ENCODE measurements around the gene PHRF1. TPM values are rescaled to one million over a fixed set of nuclear protein-coding genes. Genes with fewer than 3 reads are reported as not detected.

The PHRF1 gene
- total and polyA plus RNA-seq, 2 donors (not counting 3 experiments of a cell fraction or from before 2014, with no cell fraction given) = 14.2 to 39.4 TPM

DNA sequence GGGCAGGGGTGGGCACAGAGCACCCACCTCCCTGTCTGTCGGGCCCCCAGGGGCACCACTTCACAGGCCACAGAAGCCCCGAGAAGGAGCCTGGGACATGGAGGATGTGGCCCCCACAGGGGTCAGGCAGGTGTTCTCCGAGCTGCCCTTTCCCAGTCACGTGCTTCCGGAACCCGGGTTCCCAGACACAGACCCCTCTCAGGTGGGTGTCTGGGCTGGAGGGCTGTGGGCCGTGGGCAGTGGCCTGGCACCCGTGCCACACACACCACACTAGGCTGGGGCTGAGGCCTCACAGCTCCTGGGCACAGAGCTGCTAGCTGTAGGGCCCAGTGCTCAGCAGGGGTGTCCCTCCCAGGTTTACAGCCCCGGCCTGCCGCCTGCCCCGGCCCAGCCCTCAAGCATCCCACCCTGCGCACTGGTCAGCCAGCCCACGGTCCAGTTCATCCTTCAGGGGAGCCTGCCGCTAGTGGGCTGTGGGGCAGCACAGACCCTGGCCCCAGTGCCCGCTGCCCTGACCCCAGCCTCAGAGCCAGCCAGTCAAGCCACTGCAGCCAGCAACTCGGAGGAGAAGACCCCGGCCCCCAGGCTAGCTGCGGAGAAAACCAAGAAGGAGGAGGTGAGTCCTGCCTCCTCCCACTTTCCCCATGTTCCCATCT lies 34.0 kb downstream of the PHRF1 start:
- no peak overlapping the region for H3K4me2 ChIP-seq (ENCODE audit: insufficient read depth, low read length)
- H2AFZ ChIP-seq (ENCODE audit: low read depth, low read length) = no peak overlapping the region
- peaks cover 14 to 67% of the 10 kb centered on the region in 2 experiments for H3K36me3 ChIP-seq (ENCODE audit: control insufficient read depth in 2 of 2, extremely low read depth in 1 of 2, insufficient read depth in 2 of 2, low read length in 2 of 2)
- TF ChIP-seq POLR2A (IDR thresholded peaks at IDR 0.05; ENCODE audit: low read depth, low read length) = no peak
- no peak for TF ChIP-seq FOS (IDR thresholded peaks at IDR 0.05; ENCODE audit: borderline replicate concordance, insufficient read depth, low read length)
- no peaks in the 10 kb centered on the region for H3K9me3 ChIP-seq (replicated peaks; ENCODE audit: control insufficient read depth, insufficient read depth, low read length)
- no peak for FAIRE-seq
- H3K9ac ChIP-seq (replicated peaks; ENCODE audit: extremely low read depth, insufficient read depth, low read length) = no peak overlapping the region
- H3K9me1 ChIP-seq (replicated peaks; ENCODE audit: control insufficient read depth, extremely low read depth, insufficient read depth, low read length) = no peaks in the 10 kb centered on the region
- no peak overlapping the region for H3K4me3 ChIP-seq (replicated peaks in 1 of 3; ENCODE audit: insufficient read depth in 1 of 3, low read depth in 1 of 3, low read length in 3 of 3)
- H3K79me2 ChIP-seq (ENCODE audit: control insufficient read depth, insufficient read depth, low read length) = no peaks in the 10 kb centered on the region
- ChIA-PET CTCF (no interaction called here), POLR2A (no interaction called here)
- dilution Hi-C loops (cut with MboI; ENCODE audit: extremely low pct_ligation_motif_present, low sequenced_read_pairs) = no loop called here
- intact Hi-C loops (cut with micrococcal nuclease) = loop anchor here (5.0 kb wide), 1 partner anchor 33 kb away; the partner anchor contains the start of gene PHRF1
- no peaks in the 10 kb centered on the region for H4K20me1 ChIP-seq (replicated peaks; ENCODE audit: control insufficient read depth, extremely low read depth, insufficient read depth, low read length)
- peaks cover 5% of the 10 kb centered on the region for H3K4me1 ChIP-seq (ENCODE audit: control insufficient read depth, extremely low read depth, insufficient read depth, low read length)
- no peak overlapping the region for H3K27ac ChIP-seq (ENCODE audit: insufficient read depth, low read depth, low read length)
- DNase-seq (ENCODE audit: low read depth, low spot score) = no peak
- no peaks in the 10 kb centered on the region for H3K27me3 ChIP-seq (ENCODE audit: control insufficient read depth in 2 of 2, insufficient read depth in 2 of 2, low read length in 2 of 2)
- BruUV-seq (replicated peaks) = no TSS peak

DNA sequence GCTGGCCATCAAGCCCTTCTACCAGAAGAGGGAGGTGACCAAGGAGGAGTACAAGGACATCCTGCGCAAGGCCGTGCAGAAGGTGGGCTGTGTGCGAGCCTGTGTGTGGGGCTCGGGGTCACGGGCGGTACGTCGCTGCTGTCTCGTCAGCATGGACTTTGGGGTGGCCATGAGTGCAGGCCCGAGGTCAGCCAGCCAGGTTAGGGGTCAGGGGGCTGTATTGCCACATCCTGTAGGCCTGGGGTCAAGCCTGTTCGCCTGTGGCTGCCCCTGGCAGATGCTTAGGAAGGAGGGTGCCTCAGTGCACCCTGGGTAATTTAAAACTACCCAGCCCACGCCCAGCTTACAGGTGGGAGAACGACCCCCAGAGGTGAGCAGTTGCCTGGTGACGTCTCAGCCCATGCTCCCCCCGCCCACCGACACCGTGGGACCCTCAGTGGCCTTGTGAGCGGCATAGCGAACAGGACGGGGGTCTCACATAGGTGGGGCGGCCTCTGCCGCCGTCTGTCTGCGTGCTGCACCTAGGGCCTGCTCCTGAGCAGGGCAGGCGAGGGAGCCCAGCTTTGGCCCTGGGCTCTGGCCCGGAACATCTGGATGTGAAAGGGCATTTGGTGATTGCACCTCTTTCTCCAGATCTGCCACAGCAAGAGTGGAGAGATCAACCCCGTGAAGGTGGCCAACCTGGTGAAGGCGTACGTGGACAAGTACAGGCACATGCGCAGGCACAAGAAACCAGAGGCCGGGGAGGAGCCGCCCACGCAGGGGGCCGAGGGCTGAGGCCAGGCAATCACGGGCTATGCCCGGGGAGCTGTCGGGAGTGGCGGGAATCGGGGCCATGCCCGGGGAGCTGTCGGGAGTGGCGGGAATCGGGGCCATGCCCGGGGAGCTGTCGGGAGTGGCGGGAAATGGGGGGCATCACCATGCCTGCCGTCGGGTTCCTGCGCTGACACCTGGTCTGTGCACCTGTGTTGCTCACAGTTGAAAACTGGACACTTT lies 35.0 kb downstream of the PHRF1 start:
- CTCF ChIA-PET = no interaction called here
- Histone ChIP-seq H3K27me3 (ENCODE audit: control insufficient read depth in 2 of 2, insufficient read depth in 2 of 2, low read length in 2 of 2) (no peaks in the 10 kb centered on the region), H3K9me3 (replicated peaks; ENCODE audit: control insufficient read depth, insufficient read depth, low read length) (no peaks in the 10 kb centered on the region), H4K20me1 (replicated peaks; ENCODE audit: control insufficient read depth, extremely low read depth, insufficient read depth, low read length) (no peaks in the 10 kb centered on the region), H3K79me2 (ENCODE audit: control insufficient read depth, insufficient read depth, low read length) (no peaks in the 10 kb centered on the region), H2AFZ (ENCODE audit: low read depth, low read length) (no peak overlapping the region), H3K4me3 (replicated peaks in 1 of 3; ENCODE audit: insufficient read depth in 1 of 3, low read depth in 1 of 3, low read length in 3 of 3) (no peak overlapping the region), H3K4me2 (ENCODE audit: insufficient read depth, low read length) (no peak overlapping the region), H3K36me3 (ENCODE audit: control insufficient read depth in 2 of 2, extremely low read depth in 1 of 2, insufficient read depth in 2 of 2, low read length in 2 of 2) (peaks cover 12 to 58% of the 10 kb centered on the region in 2 experiments), H3K9ac (replicated peaks; ENCODE audit: extremely low read depth, insufficient read depth, low read length) (no peak overlapping the region), H3K27ac (ENCODE audit: insufficient read depth, low read depth, low read length) (no peak overlapping the region), H3K9me1 (replicated peaks; ENCODE audit: control insufficient read depth, extremely low read depth, insufficient read depth, low read length) (no peaks in the 10 kb centered on the region), H3K4me1 (ENCODE audit: control insufficient read depth, extremely low read depth, insufficient read depth, low read length) (peaks cover 6% of the 10 kb centered on the region)
- TSS peak; percentile 20 for BruUV-seq (replicated peaks)
- no peak for DNase-seq (ENCODE audit: low read depth, low spot score)
- dilution Hi-C loops (cut with MboI; ENCODE audit: extremely low pct_ligation_motif_present, low sequenced_read_pairs) (no loop called here), intact Hi-C loops (cut with micrococcal nuclease) (loop anchor here (5.0 kb wide), 1 partner anchor 34 kb away; the partner anchor contains the start of gene PHRF1)
- no peak for FAIRE-seq
- POLR2A ChIA-PET = no interaction called here
- TF ChIP-seq POLR2A (IDR thresholded peaks at IDR 0.05; ENCODE audit: low read depth, low read length) (peak; percentile 18), MYC (IDR thresholded peaks at IDR 0.05; ENCODE audit: low read depth, low read length) (no peak)
